Measurements from ENCODE around the gene LCN15.

The LCN15 gene

DNA sequence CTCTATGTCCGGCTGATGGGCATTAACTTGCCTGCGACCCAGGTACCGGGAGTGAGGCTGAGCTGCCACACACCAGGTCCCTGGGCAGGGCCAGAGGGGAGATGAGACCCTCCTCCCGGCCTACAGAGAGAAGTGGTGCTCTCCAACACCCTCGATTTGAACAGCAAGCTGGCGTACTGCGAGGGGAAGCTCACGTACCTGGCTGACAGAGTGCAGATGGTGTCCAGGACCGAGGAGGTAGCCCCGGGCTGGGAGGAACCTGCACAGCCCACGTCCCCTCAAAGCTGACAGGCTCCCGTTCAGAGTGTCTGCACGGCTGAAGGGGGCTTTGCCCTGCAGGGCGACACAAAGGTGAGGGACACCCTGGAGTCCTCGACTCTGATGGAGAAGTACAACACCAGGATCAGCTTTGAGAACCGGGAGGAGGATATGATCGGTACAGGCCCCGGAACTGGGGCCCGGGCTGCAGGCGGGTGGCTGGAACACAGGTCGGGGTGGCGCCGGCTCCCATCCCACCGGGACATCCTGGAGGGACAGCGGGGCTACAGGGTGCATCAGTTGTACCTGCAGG is 42.4 kb upstream of the LCN15 start:
- H3K36me3 ChIP-seq (ENCODE audit: insufficient read depth), result no peaks in the 10 kb centered on the region; the same call in 1 of the 2 replicates
- peak overlapping the region; percentile 57; the same call in 1 of the 2 replicates for H3K9ac ChIP-seq
- H3K4me1 ChIP-seq (ENCODE audit: low read depth, poor library complexity, severe bottlenecking), result peaks cover 31% of the 10 kb centered on the region
- H3K79me2 ChIP-seq (ENCODE audit: insufficient read depth, low read depth), result peaks cover 35% of the 10 kb centered on the region
- TF ChIP-seq, protein P1, sequence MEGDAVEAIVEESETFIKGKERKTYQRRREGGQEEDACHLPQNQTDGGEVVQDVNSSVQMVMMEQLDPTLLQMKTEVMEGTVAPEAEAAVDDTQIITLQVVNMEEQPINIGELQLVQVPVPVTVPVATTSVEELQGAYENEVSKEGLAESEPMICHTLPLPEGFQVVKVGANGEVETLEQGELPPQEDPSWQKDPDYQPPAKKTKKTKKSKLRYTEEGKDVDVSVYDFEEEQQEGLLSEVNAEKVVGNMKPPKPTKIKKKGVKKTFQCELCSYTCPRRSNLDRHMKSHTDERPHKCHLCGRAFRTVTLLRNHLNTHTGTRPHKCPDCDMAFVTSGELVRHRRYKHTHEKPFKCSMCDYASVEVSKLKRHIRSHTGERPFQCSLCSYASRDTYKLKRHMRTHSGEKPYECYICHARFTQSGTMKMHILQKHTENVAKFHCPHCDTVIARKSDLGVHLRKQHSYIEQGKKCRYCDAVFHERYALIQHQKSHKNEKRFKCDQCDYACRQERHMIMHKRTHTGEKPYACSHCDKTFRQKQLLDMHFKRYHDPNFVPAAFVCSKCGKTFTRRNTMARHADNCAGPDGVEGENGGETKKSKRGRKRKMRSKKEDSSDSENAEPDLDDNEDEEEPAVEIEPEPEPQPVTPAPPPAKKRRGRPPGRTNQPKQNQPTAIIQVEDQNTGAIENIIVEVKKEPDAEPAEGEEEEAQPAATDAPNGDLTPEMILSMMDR (conservative IDR thresholded peaks at IDR 0.05; ENCODE audit: low read depth, low read length), result no peak
- H3K27ac ChIP-seq, result peak overlapping the region; percentile 55; the same call in 1 of the 2 replicates
- H3K4me3 ChIP-seq (IDR thresholded peaks at IDR 0.05; ENCODE audit: insufficient read depth, low read depth, low read length), result no peak overlapping the region
- 0 out of 2 replicates have a peak, but pooled peaks cover 3% of the 10 kb centered on the region for H4K20me1 ChIP-seq (ENCODE audit: insufficient read depth)
- H3K4me2 ChIP-seq, result peak overlapping the region; percentile 67
- no peaks in the 10 kb centered on the region for H3K27me3 ChIP-seq (ENCODE audit: insufficient read depth, low read depth)
- peak overlapping the region; percentile 86; the same call in 1 of the 2 replicates for H2AFZ ChIP-seq (ENCODE audit: low read depth)

DNA sequence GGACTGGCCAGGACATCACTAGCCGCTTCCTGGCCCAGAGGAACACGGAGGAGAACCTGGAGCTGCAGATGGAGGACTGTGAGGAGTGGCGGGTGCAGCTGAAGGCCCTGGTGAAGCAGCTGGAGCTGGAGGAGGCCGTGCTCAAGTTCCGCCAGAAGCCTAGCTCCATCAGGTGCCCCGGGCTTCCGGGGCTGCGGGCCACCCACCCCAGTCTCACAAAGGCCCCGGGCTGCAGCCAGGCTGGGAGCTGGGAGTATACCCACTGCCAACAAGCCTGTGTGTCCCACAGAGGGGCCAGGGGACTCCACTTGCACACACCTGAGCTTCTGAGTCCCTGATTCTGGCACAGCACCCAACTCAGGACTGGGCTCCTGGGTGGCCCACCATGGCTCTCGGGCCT is 41.7 kb upstream of the LCN15 start:
- TF ChIP-seq, protein P1 (conservative IDR thresholded peaks at IDR 0.05; ENCODE audit: low read depth, low read length), result no peak
- no peak overlapping the region for H3K4me3 ChIP-seq (IDR thresholded peaks at IDR 0.05; ENCODE audit: insufficient read depth, low read depth, low read length)
- H4K20me1 ChIP-seq (ENCODE audit: insufficient read depth), result 0 out of 2 replicates have a peak, but pooled peaks cover 3% of the 10 kb centered on the region
- H2AFZ ChIP-seq (ENCODE audit: low read depth), result no peak overlapping the region
- H3K9ac ChIP-seq, result no peak overlapping the region
- no peak overlapping the region for H3K4me2 ChIP-seq
- H3K27me3 ChIP-seq (ENCODE audit: insufficient read depth, low read depth), result no peaks in the 10 kb centered on the region
- no peak overlapping the region for H3K27ac ChIP-seq
- peaks cover 36% of the 10 kb centered on the region for H3K4me1 ChIP-seq (ENCODE audit: low read depth, poor library complexity, severe bottlenecking)
- H3K79me2 ChIP-seq (ENCODE audit: insufficient read depth, low read depth), result peaks cover 30% of the 10 kb centered on the region
- no peaks in the 10 kb centered on the region; the same call in 1 of the 2 replicates for H3K36me3 ChIP-seq (ENCODE audit: insufficient read depth)

DNA sequence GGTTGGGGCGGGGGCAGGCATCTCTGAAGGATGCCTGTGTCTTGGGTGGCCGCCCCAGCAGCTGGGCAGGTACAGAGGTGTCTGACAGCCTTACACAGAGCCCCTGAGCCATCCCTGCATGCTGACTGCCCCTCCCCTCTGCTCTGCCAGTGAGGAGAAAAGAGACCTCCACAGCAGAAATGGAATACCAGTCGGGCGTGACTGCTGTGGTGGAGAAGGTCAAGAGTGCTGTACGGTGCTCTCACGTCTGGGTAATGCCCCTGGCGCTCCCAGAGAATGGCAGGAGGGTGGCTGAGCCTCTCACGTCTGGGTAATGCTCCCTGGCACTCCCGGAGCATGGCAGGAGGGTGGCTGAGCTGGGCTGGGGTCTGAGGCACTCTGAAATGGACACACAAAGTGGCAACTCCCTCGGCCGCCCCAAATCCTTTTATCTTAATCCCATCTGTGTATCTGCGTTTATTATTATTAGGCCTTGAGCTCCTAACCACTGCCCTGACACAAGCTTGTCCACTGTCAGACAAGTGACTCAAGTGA is 41.0 kb upstream of the LCN15 start:
- TF ChIP-seq, protein P1 (conservative IDR thresholded peaks at IDR 0.05; ENCODE audit: low read depth, low read length), result no peak
- Histone ChIP-seq H3K27ac (no peak overlapping the region), H2AFZ (ENCODE audit: low read depth) (no peak overlapping the region), H3K79me2 (ENCODE audit: insufficient read depth, low read depth) (peaks cover 22% of the 10 kb centered on the region), H3K27me3 (ENCODE audit: insufficient read depth, low read depth) (no peaks in the 10 kb centered on the region), H4K20me1 (ENCODE audit: insufficient read depth) (0 out of 2 replicates have a peak, but pooled peaks cover 3% of the 10 kb centered on the region), H3K9ac (no peak overlapping the region), H3K36me3 (ENCODE audit: insufficient read depth) (no peaks in the 10 kb centered on the region; the same call in 1 of the 2 replicates), H3K4me2 (no peak overlapping the region), H3K4me3 (IDR thresholded peaks at IDR 0.05; ENCODE audit: insufficient read depth, low read depth, low read length) (no peak overlapping the region), H3K4me1 (ENCODE audit: low read depth, poor library complexity, severe bottlenecking) (peaks cover 43% of the 10 kb centered on the region)

DNA sequence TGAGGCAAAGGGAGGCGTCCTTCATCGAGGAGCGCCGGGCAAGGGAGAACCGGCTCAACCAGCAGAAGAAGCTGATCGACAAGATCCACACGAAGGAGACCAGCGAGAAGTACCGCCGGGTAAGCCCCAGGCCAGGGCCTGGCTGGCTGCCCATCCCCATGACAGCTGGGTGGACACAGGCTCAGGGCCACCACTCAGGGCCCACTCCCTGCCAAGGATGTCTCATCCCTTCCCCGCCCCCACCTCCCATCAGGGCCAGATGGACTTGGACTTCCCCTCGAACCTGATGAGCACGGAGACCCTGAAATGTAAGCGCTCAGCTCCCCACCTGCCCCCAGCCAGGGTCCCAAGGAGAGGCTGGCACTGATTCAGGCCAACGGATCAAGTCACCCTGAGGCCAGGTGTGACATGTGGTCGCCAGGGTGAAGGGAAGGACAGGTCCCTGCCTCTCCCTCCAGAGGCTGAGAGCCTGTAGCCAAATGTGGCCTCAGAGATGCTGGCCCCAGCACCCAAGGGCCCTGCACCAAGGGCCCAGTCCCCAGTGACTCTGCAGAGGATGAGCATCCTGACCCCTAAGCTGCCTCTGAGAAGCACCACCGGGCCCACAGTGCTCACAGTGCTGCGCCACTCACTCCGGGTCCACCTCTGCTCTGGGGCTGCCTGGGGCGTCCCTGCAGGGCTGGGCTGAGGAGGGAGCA is 40.3 kb upstream of the LCN15 start:
- H3K4me1 ChIP-seq (ENCODE audit: low read depth, poor library complexity, severe bottlenecking), result peaks cover 41% of the 10 kb centered on the region

More for the DNA sequence above, 40.3 kb upstream of the LCN15 start:
- Histone ChIP-seq H3K9ac (no peak overlapping the region), H3K4me2 (no peak overlapping the region), H3K27me3 (ENCODE audit: insufficient read depth, low read depth) (no peaks in the 10 kb centered on the region), H2AFZ (ENCODE audit: low read depth) (no peak overlapping the region), H4K20me1 (ENCODE audit: insufficient read depth) (0 out of 2 replicates have a peak, but pooled peaks cover 1% of the 10 kb centered on the region), H3K27ac (no peak overlapping the region), H3K4me3 (IDR thresholded peaks at IDR 0.05; ENCODE audit: insufficient read depth, low read depth, low read length) (no peak overlapping the region), H3K79me2 (ENCODE audit: insufficient read depth, low read depth) (peaks cover 16% of the 10 kb centered on the region), H3K36me3 (ENCODE audit: insufficient read depth) (no peaks in the 10 kb centered on the region; the same call in 1 of the 2 replicates)
- TF ChIP-seq, protein P1 (conservative IDR thresholded peaks at IDR 0.05; ENCODE audit: low read depth, low read length), result no peak

Measured in KMS-11 (cell line).